Right lobe of liver (tissue), 4 donors: ENCODE results near the gene PLAGL2.

Source experiments
- POLR2A ChIP-seq: fragments of 450-650 bp; IDR thresholded peaks from one replicate; pipeline ENCODE4 v1.6.1; 2017; ENCODE audit warnings: antibody characterized with exemption, mild to moderate bottlenecking
- TF ChIP-seq, protein P1 (sequence below), 4 donors: fragments of 200-600 bp in 3 of 4; fragments of 450-650 bp in 1 of 4; IDR thresholded peaks; one replicate each; pipeline versions ENCODE4 v1.5.1 to v1.8.0; 2016 to 2022; ENCODE audit warnings: antibody characterized with exemption in 4 of 4, mild to moderate bottlenecking in 2 of 4
- donor health status: DM: no; HTN: no; CAD: no.
- donor health status: DM: no; HTN: no; CAD: no.
- donor health status: DM: no; HTN: yes; CAD: no.

DNA sequence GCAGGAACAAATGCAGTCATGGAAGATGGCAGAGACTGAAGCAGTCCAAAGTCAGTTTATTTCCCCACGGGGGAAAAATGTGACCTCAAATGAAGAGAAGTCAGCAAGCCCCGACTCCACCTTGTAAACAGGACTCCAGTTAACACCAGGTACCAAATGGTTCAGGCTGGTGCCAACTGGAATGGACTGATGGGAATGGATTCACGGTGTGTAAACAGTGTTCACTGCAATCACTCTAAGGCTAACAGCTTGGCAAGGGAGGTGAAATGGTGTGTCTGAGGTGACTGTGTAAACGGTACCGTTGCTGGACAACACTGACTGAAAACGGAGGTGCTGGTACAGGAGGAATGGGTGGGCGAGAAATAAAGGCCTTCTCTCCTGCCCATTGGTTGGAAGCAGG lies 12.0 kb downstream of the PLAGL2 start:
- no peak for TF ChIP-seq POLR2A
- TF ChIP-seq, protein P1, sequence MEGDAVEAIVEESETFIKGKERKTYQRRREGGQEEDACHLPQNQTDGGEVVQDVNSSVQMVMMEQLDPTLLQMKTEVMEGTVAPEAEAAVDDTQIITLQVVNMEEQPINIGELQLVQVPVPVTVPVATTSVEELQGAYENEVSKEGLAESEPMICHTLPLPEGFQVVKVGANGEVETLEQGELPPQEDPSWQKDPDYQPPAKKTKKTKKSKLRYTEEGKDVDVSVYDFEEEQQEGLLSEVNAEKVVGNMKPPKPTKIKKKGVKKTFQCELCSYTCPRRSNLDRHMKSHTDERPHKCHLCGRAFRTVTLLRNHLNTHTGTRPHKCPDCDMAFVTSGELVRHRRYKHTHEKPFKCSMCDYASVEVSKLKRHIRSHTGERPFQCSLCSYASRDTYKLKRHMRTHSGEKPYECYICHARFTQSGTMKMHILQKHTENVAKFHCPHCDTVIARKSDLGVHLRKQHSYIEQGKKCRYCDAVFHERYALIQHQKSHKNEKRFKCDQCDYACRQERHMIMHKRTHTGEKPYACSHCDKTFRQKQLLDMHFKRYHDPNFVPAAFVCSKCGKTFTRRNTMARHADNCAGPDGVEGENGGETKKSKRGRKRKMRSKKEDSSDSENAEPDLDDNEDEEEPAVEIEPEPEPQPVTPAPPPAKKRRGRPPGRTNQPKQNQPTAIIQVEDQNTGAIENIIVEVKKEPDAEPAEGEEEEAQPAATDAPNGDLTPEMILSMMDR (IDR thresholded peaks at IDR 0.05): no peak
